BJ (cell line): ENCODE results near the gene DMAC2. TPM values are rescaled to one million over a fixed set of nuclear protein-coding genes. Genes with fewer than 3 reads are reported as not detected.

ENCODE experiments used
- CTCF ChIA-PET: fragments of 350-600 bp; formaldehyde crosslinking; extraction: SDS; loops from one replicate; lab custom pipeline; 2021; ENCODE audit warnings: antibody characterized with exemption, inconsistent platforms; lab: Yijun Ruan, JAX
- POLR2A ChIA-PET: fragments of 300-600 bp; sonication (Branson Sonifier 250); formaldehyde crosslinking; extraction: SDS; loops from one replicate; lab custom pipeline; 2021; ENCODE audit warnings: antibody characterized with exemption; lab: Charles Lee
- DNase-seq: peaks from one replicate; pipeline ENCODE4 v3.0.0-alpha.2; 2011; ENCODE audit warnings: low read depth
- H3K27me3 ChIP-seq: 2 replicates; pipeline ENCODE4 v1.6.0; 2011; ENCODE audit warnings: low read length; ENCODE audit not compliant: control insufficient read depth, insufficient read depth
- H3K36me3 ChIP-seq: 2 replicates; pipeline ENCODE4 v1.5.1; 2011; ENCODE audit warnings: low read length; ENCODE audit not compliant: control insufficient read depth, insufficient read depth
- H3K4me3 ChIP-seq: 2 replicates; pipeline ENCODE4 v1.5.1; 2011; ENCODE audit warnings: low read depth, mild to moderate bottlenecking, control low read depth, low read length
- CTCF ChIP-seq: IDR thresholded peaks from 2 replicates; pipeline ENCODE4 v1.5.1; 2011; ENCODE audit warnings: low read depth, mild to moderate bottlenecking, control low read depth, inconsistent platforms, low read length, moderate library complexity; ENCODE audit not compliant: insufficient read depth
- polyA plus RNA-seq: library from polyadenylated mRNA; depleted of rRNA; stranded (reverse); fragments of >200 nt; gene quantifications from 2 replicates; pipeline ENCODE4 v1.2.3, GENCODE V29; 2011

DMAC2 gene
- polyA plus RNA-seq, 1 experiment: 82.4 TPM

- H3K27me3 ChIP-seq: no peaks in the 10 kb centered on the region
- DNase-seq: no peak
- no peak overlapping the region for H3K4me3 ChIP-seq
- H3K36me3 ChIP-seq: peaks cover 1% of the 10 kb centered on the region; the same call in 1 of the 2 replicates
- TF ChIP-seq CTCF: no peak
- ChIA-PET CTCF (no interaction called here), POLR2A (no interaction called here)
These were observed 40.2 kb downstream of the DMAC2 start for GRCh38 chr19:41399525-41399924.

DNA sequence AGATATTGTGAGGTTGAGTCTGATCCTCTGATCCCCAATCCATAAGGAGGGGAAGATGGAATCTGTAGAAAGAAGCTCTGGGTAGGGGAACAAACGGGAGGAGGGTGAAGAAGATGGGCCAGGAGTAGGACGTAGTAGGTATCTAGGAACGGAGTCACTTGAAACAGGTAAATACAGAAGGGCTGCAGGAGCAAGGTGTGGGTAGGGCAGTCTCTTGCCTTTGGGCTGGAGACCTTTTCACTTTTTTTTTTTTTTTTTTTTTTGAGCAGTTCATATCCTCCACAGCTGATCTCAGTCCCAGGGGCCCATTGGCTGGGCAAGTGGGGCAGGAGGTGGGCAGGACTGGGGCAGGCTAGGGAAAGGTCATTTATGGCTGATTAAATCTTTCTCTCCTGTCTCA lies 40.6 kb downstream of the DMAC2 start:
- Histone ChIP-seq H3K27me3 (no peaks in the 10 kb centered on the region), H3K36me3 (peaks cover 1% of the 10 kb centered on the region; the same call in 1 of the 2 replicates), H3K4me3 (no peak overlapping the region)
- DNase-seq: no peak
- ChIA-PET POLR2A (no interaction called here), CTCF (interaction anchor here (1.0 to 1.1 kb wide), 2 partner anchors 8 to 90 kb away, joined by 3 to 4 read pairs; no protein-coding TSS in a partner anchor)
- no peak for TF ChIP-seq CTCF

DNA sequence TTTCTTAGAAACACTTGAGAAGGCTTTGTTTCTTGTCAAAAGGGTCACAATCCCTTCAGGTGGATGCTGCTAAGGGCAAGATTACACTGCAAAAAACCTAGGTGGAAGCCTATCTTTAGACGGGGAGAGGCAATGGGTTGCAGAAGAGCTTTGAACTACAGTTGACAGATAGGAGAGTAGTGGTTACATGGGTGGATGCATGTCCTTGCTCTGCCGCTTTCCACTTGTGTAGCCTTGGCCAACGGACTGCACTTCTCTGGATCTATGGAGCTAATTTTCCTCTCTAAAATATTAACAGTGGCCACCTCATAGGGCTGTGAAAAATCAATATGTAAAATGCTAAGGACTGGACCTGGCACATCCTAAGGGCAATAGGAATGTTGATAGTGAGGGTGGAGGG lies 41.1 kb downstream of the DMAC2 start:
- no peak for TF ChIP-seq CTCF
- no peak for DNase-seq
- Histone ChIP-seq H3K36me3 (peaks cover 1% of the 10 kb centered on the region; the same call in 1 of the 2 replicates), H3K4me3 (peak overlapping the region; percentile 81), H3K27me3 (no peaks in the 10 kb centered on the region)
- ChIA-PET POLR2A (no interaction called here), CTCF (interaction anchor here (1.0 to 1.1 kb wide), 2 partner anchors 9 to 90 kb away, joined by 3 to 4 read pairs; no protein-coding TSS in a partner anchor)

- no peak for DNase-seq
- no peak for TF ChIP-seq CTCF
- peak overlapping the region; percentile 81 for H3K4me3 ChIP-seq
- CTCF ChIA-PET: interaction anchor here (1.0 to 1.1 kb wide), 2 partner anchors 9 to 89 kb away, joined by 3 to 4 read pairs; no protein-coding TSS in a partner anchor
- POLR2A ChIA-PET: no interaction called here
- peaks cover 1% of the 10 kb centered on the region; the same call in 1 of the 2 replicates for H3K36me3 ChIP-seq
- H3K27me3 ChIP-seq: no peaks in the 10 kb centered on the region
These were observed 41.7 kb downstream of the DMAC2 start for GRCh38 chr19:41398050-41398418.

DNA sequence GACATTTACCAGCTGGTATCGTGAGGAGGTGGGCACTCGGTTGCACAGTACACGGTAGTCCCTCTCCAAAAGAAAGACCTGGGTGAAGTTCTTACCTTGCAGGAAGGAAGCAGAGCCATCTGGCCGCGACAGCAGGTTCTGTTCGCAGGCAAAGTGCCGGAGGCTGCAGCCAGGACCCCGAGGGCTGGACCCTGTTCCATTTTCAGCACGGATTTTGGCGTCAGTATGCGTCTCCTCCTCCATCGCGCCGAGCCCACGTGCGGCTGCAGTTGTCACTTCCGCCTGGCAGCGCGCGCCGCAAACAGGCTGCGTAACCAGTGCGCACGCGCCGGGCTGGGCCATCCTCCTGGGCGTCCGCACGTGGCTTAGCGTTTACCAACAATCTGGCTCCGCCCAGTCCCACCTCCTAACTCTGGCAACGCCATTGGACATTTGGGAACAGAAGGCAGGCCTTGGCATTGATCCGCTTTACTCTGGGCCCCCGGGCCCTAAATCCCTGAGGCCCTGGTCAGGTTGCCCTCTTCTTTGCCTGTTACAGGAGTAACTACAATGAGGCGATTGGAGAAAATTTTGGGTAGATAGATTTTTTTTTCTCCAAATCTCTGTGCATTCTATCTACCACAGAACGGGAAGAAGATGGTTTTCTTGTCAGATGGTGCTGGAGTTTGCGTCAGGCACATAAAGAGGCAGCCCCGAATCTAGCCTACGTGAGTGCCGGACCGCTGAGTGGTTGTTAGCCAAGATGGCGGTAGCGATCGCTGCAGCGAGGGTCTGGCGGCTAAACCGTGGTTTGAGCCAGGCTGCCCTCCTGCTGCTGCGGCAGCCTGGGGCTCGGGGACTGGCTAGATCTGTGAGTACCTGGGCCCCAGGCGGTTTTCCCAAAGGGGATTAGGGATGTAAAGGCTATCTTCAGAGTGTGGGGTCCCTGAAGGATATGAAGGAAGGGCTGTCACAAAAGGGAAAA lies 42.3 kb downstream of the DMAC2 start, which contains the start of the genes BCKDHA and EXOSC5:
Gene BCKDHA (plus strand): TSS at position 733 of the 964 bp plus-strand sequence. CDS start 10 bp downstream, at position 743.
Gene EXOSC5 (minus strand): TSS at position 274 of the 964 bp plus-strand sequence. CDS start 31 bp downstream, at position 243.
- CTCF ChIA-PET: no interaction called here
- Histone ChIP-seq H3K27me3 (no peaks in the 10 kb centered on the region), H3K36me3 (peaks cover 1% of the 10 kb centered on the region; the same call in 1 of the 2 replicates), H3K4me3 (peak within 1 kb of the TSS; percentile 88)
- peak; percentile 98 for DNase-seq
- POLR2A ChIA-PET: no interaction called here
- TF ChIP-seq CTCF: no peak
